GM18873 (cell line): Measurements from ENCODE around the gene LILRB1.
"Not testable (repeated sequence)": the region's sequence is repeated elsewhere in the genome, so short reads cannot be mapped to it uniquely, and the experiment has no call there.

Experiments used
- ATAC-seq: cut with Tn5 transposase; IDR thresholded peaks from one replicate; pipeline ENCODE4 v1.9.1; 2021; ENCODE audit warnings: mild to moderate bottlenecking, moderate library complexity, moderate number of reproducible peaks; ENCODE audit not compliant: unreplicated experiment, low FRiP score

Gene LILRB1

DNA sequence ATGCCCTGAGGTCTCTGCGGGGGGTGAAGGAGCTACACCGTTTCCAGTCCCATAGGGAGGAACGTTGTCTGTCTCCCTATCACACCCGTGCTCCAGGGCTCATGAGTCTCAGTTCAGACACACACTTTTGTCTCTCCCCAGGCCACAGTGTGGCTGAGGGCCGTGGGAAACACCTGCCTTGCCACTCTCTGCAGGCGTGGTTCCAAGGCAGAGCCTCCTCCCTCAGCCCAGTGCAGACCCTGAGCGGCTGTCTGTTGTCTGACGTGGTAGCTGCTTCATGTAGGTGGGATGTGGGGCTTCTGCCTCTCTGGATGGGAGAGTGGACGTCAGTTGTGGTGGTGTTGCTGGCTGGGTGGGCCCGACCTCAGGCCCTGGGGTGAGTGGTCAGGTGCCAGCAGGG is 6.0 kb upstream of the LILRB1 start:
- ATAC-seq: not testable (repeated sequence)

DNA sequence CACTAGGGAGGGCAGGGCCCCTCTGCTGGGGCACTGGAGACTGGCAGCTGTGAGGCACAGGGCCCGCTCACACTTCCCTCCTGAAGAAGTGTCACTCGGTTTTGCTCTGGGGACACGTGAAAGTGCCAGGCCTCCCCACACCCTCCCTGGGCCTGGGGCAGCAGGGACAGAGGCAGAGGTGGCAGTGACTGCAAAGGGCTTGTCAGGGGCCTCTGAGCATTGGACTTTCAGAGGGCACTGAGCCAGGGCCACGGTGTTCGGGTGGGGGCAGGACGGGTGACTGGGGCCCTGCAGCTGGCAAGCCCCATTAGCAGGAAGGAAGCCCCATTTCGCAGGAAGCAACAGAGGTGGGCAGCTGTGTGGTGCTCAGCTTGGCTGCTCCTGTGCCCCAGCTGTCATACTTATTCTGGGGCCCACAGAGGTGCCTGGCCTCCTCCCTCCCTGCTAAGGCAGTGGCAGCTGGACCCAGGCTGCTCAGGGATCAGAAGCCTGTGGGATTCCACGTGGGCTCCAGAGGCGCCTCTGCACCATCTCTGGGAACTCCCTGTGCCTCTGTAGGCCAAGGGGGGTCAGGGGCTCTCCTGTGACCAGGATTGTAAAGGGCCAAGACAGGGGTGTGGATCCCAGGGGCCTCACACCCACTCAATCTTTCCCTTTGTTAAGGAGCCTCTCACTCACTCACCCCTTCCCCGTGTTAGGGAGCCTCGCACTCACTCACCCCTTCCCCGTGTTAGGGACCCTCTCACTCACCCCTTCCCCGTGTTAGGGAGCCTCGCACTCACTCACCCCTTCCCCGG is 5.2 kb upstream of the LILRB1 start:
- not testable (repeated sequence) for ATAC-seq

DNA sequence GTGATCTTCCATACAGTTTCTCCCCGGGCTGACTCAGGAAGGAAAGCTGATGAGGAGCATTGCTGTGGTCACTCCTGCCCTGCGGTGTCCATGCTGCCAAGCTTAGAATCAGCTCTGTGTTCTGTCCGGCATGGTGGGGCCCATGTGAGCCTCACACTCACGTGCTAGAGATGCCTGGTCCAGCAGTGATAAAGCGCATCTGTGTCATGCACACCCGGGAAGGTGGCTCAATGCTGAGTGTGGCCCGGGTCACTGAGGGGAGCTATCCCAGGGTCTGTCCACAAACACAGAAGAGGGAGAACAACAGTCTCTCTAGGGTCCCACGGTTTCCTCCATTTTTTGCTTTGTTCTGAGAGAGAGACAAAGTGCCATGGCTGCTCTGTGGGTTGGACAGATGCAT is 3.5 kb upstream of the LILRB1 start:
- ATAC-seq: no peak

DNA sequence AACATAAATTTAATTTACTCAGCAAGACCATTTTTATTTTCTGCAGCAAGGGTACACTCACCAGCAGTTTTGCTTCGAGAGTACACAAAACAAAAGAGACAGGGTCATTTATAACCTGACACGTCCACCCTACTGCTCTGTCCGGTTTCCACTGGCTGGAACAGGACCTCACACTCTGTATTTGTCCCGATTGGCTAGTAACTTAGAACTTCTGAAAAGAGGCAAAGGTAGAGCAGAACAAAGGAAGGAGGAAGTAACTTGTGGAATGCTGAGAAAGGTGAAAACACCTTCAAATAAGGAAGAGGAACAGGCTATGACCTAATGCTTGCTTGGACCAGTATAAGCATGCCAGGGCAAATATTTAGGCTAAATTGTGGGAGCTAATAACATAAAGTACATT is 2.4 kb upstream of the LILRB1 start:
- ATAC-seq: not testable (repeated sequence)

DNA sequence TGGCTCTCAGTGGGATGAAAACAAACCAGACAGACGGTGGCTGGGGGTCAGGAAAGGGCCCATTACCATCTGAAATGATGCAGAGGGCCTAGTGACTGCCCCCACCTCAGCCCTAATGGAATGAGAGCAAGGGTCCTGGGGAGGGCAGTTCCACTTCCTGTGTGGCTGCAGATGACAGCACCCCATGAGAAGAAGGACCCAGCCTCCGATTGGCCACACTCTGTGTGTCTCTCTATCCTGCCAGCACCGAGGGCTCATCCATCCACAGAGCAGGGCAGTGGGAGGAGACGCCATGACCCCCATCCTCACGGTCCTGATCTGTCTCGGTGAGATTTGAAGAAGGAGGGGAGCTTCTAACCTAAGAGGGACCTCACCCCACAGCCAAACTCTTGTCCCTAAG is 498 bp downstream of the LILRB1 start:
- ATAC-seq: no peak

DNA sequence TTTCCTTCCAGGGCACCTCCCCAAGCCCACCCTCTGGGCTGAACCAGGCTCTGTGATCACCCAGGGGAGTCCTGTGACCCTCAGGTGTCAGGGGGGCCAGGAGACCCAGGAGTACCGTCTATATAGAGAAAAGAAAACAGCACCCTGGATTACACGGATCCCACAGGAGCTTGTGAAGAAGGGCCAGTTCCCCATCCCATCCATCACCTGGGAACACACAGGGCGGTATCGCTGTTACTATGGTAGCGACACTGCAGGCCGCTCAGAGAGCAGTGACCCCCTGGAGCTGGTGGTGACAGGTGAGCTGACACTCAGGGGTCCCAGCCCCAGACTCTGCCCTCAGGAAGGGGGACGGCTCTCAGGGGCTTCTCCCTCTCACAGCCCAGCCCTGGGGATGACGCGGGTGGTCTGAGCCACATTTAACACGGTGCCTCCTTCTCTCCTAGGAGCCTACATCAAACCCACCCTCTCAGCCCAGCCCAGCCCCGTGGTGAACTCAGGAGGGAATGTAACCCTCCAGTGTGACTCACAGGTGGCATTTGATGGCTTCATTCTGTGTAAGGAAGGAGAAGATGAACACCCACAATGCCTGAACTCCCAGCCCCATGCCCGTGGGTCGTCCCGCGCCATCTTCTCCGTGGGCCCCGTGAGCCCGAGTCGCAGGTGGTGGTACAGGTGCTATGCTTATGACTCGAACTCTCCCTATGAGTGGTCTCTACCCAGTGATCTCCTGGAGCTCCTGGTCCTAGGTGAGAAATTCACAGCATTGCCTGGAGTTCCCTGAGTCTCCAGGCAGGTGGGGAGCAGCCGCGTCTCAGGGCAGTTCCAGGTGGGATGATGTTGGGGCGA is 1.4 kb downstream of the LILRB1 start:
- ATAC-seq: not testable (repeated sequence)

DNA sequence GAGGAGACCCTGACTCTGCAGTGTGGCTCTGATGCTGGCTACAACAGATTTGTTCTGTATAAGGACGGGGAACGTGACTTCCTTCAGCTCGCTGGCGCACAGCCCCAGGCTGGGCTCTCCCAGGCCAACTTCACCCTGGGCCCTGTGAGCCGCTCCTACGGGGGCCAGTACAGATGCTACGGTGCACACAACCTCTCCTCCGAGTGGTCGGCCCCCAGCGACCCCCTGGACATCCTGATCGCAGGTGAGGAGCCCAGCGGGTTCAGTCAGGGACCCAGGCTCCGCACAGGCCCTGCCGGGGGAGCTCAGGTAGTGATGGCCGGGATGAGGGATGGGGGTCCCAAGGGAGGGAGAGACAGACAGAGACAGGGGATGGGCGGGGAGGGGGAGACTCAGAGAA is 2.2 kb downstream of the LILRB1 start:
- ATAC-seq: not testable (repeated sequence)

DNA sequence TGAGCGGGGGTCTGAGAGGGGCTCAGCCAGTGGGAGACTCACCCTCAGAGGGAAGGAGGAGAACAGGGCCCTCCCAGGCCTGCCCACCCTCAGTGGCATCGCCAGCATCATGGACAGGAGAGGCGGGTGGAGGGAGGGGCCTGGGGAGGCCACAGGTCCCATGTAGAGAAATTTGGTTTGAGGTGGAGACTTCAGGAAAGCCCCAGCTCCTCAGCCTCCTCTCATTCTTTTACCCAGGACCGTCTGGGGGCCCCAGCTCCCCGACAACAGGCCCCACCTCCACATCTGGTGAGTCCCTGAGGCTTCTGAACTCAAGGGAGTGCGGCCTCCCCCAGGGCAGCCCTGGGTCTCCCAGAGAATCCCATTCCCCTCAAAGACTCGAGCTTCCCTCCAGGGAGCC is 3.1 kb downstream of the LILRB1 start:
- ATAC-seq: no peak

DNA sequence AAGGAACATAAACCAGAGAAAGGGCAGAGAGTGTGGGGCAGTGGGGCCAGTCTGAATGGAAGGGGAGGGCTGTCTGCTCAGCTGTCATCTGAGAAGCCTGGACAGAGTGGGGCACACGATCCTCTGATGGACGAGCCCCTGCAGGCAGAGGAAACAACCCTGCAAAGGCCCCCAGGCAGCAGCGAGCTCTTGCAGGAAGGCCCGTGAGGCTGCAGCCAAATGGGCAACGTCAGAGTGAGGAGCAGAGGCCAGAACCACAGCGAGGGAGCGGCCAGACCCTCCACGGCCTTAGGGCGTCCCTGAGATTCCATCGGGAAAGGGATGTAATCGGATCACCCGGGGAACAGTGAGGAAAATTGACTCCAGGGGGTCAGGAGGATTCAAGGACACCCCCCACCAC is 5.8 kb downstream of the LILRB1 start:
- not testable (repeated sequence) for ATAC-seq

DNA sequence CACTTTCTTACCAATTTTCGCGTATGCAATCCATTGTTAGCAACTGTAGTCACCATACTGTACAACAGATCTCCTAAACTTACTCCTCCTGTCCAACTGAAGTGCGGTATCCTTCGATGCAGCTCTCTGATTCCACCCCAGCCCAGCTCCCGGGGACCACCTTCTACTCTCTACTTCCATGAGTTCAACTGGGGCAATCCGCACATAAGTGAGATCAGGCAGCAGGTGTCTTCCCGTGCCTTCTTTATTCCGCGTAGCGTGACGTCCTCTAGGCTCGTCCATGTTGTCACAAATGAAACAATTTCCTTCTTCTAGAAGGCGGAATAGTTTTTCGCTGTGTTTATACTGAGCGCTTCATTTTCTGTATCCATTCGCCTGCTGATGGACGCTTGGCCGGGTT is 8.4 kb downstream of the LILRB1 start:
- no peak for ATAC-seq

DNA sequence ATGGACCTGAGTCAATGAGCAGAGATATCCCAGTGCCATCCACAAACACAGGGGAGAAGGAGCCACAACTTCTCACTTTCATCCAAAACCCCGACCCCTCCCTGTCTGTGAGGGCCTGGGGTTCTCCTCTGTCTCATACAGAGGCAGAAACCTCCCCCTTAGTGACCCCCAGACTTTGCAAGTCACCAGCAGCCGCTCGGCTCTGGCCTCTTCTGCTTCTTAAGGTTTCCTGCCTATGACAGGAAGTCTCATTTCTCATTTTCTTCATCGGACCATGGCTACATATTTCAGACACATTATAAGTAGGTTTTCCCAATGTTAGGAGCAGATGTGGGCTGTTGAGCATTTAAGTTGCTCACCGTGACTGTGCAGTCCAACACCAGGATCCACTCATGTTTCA is 12.7 kb downstream of the LILRB1 start:
- not testable (repeated sequence) for ATAC-seq

DNA sequence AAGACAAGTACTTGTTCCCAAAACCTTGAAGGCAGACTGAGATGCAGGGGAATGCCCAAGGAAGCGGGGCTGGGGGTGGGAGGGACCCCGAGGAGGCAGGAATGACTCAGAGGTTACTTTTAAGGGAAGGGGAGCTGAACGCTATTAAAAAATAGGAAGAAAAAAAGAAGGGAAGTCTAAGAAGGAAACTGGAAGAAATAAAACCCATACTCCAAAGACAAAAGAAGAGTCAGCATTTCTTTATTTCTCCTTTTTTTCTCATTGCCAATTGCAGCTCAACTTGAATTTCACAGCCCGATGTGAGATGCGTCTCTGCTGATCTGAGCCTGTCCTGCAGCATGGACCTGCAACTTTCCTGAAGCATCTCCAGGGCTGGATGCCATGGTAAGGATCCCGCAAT is 13.3 kb downstream of the LILRB1 start:
- ATAC-seq: not testable (repeated sequence)

DNA sequence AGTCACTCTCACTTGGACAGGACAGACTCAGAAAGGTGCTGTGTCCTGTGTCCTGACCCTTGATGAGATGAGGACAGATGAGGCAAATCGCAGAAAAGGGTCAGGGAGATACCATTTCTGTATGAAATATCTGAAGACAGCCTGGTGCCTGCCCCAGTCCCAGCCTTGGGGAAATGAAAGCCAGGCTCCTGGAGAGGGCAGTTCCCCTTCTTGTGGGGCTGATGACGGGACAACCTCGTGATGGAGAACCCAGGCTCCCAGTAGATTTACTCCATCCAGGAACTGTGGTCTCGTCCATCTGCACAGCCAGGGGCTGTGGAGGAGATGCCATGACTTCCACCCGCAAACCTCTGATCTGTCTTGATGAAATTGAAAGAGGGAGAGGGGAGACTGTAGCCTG is 13.8 kb downstream of the LILRB1 start:
- no peak for ATAC-seq

DNA sequence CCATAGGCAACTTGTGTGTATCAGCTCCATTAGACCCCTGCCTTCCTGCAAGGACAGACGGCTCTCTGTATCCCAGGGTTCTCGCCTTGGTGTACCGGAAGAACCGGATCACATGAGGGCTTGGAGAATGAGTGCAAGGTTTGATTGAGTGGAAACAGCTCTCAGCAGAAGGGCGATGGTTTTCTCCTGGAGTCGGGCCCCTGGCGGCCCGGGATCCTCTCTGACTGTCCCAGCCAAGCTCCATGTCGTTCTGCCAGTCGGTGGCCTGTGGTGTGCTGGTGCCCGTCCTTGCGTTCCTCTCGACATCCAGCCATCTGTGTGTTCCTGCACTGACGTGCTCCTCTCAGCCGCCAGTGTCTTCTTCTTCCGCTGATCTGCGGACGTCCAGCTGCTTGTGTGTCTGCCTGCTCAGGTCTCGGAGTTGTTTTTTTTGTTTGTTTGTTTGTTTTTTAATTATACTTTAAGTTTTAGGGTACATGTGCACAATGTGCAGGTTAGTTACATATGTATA is 16.1 kb downstream of the LILRB1 start:
- no peak for ATAC-seq

DNA sequence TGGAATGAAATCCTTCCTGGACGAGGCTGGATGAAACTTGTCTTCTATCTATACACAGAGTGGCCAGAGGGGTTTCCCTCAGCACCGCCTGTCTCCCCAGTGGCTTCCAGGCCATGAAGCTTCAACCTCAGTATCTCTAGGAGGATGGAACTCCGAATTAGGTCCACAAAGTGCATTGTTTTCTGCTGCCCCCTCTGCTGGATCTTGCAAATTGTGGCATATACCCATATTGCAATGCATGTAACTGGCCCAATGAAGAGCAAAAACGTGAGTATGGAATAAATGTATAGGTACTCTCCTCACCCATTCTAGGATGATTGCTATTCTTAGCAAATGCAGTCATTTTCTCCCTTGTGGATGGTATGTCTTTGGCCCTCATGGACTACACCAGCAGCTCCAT is 17.8 kb downstream of the LILRB1 start:
- ATAC-seq: no peak

DNA sequence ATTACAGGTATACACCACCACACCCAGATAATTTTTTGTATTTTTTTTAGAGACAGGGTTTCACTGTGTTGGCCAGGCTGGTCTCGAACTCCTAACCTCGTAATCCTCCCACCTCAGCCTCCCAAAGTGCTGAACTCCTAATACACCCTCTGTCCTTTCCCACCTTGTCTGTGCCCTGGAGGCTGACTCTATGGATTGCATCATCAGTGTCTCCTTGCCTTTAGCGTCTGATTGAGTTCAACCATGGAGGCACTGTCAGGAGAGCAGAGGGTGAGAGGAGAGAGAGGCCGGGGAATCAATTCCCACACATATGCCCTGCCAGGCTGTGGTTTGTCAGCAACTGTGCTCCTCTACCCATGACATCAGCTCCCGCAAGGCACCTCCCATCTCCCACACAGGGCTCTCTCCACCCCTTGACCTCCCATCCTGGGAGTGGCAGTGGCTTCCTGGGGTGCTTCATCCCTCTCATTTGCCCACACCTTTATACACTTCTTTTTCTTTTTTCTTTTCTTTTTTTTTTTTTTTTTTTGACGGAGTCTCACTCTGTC is 19.9 kb downstream of the LILRB1 start:
- ATAC-seq: no peak

DNA sequence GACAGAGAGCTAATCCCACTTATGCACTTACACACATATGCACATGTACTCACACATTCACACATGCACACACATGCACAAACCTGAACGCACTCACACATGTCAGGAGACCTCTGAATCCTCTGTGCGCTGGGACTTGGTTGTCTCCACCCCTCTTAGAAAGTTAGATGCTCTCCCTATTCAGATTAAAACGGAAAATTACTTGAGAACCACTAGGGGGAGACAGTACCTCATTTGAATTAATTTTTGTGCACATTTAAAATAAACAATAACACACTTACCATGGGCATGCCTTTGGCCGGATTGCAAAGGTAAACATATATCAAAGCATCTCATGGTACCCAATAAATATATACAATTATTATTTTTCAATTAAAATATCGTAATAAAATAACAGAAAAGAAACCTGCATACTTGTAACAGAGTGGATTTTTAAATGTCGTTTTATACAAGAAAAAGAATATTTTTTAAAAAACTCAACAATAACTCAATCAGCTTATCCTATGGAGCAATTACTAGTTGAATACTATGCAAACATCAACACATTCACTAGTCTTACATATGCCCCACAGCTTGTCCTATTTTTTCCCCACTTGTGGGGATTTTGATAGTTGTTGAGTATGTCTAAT is 23.0 kb downstream of the LILRB1 start:
- ATAC-seq: no peak

DNA sequence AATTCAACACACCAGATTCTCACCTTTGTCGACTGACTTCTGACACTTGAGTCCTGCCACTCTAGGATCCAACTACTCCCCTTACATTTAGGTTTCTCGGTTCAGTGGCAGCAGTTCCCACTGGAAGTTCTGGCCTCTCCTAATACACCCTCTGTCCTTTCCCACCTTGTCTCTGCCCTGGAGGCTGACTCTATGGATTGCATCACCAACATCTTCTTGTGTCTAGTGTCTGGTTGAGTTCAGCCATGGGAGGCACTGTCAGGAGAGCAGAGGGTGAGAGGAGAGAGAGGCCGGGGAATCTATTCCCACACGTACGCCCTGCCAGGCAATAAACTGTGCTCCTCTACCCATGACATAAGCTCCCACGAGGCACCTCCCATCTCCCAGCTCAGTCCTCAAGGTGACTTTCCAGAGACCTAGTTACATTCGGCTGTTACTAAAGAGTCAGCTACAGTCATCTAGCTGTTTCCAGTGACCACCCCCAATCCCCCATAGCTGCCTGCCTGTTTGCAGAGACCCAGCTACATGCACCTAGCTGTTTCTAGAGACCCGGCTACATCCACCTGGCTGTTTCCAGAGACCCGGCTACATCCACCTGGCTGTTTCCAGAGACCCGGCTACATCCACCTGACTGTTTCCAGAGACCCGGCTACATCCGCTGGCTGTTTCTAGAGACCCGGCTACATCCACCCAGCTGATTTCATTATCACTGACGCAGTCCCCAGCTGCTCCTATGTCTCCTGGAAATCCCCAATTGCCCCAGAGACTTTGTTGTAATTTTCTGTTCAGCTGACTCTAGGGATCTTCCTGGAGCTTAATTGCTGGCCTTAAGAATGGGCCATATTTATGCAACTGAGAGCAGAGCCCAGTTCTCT is 24.4 kb downstream of the LILRB1 start:
- ATAC-seq: no peak

DNA sequence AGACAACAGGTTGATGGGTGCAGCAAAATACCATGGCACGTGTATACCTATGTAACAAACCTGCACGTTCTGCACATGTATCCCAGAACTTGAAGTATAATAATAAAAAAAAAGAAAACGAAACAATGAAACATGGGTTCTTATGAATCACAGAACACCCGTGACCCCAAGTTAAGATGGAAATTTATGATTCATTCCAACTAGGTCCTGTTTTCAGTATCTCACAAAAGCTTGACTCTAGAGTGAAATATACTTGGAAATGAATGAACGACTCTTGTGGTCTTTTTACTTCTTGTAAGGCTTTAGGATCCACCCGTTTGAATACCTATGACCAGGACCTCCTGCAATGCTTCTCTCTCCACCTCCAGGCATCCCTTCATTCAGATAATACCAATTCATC is 29.0 kb downstream of the LILRB1 start:
- ATAC-seq: no peak

DNA sequence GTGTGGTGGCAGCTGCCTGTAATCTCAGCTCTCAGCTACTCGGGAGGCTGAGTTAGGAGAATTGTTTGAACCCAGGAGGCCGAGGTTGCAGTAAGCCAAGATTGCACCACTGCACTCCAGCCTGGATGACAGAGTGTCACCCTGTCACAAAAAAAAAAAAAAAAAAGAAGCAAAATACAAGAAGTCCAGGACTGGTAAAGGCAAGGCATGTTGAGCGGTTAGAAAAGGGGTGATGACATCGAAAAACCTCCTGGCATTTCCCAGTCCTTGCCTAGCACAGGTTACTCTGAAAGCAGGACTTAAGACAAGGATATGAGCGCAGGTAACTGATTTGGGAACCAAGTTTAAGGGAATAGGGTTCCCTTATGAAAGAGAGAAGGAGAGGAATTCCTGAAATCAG is 30.0 kb downstream of the LILRB1 start:
- no peak for ATAC-seq
